ENCODE results near the gene SOWAHA. TPM values are rescaled to one million over a fixed set of nuclear protein-coding genes. Genes with fewer than 3 reads are reported as not detected.

SOWAHA gene
- total and polyA plus RNA-seq, 2 of the 4 experiments (the other 2 are of a cell fraction), result 0.03 TPM; not detected in 1

DNA sequence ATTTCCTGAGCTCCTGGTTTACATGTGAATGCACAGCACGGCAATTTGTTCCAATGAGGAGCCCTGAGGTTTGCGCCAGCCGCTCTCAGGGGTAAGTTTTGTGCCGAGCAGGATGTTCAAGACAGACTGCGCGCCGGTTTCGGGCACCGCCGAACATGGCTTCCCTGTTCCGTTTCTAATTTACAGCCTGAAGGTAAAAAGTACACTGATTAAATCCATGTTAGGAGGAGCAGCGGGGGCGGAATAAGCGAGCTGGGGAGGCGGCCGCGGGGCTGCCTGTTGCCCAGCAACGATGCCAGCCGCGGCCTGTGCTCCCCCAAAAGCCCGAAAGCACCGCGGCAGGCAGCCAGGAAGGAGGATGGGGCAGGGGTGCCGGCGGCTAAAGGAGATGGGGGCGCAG is 6.4 kb downstream of the SOWAHA start:
- H3K79me1 ChIP-seq (ENCODE audit: low read depth in 1 of 2, low read length in 2 of 2), result no peaks in the 10 kb centered on the region
- H2BK15ac ChIP-seq (ENCODE audit: low read depth, low read length), result no peak overlapping the region
- intact Hi-C loops (cut with micrococcal nuclease), result no loop called here
- no TSS peak for BruUV-seq (replicated peaks)
- ChIA-PET POLR2A (ENCODE audit: unreplicated experiment) (no interaction called here), CTCF (interaction anchor here (0.6 to 2.7 kb wide), 10 partner anchors 9 to 313 kb away, joined by 3 to 22 read pairs (median 4); partner anchors contain the start of gene KIF3A)
- H4K8ac ChIP-seq (ENCODE audit: low read depth in 2 of 2, low read length in 2 of 2), result no peak overlapping the region; a peak in 1 of 4 replicates
- H3K4me1 ChIP-seq (ENCODE audit: control insufficient read depth, insufficient read depth, low read length), result peaks cover 13% of the 10 kb centered on the region
- TF ChIP-seq BHLHE40 (IDR thresholded peaks at IDR 0.05; ENCODE audit: low read depth, low read length) (no peak), SMC3 (IDR thresholded peaks at IDR 0.05; ENCODE audit: low read depth, low read length) (no peak), ELK1 (IDR thresholded peaks at IDR 0.05; ENCODE audit: borderline replicate concordance, low read depth, low read length) (no peak), FOS (IDR thresholded peaks at IDR 0.05; ENCODE audit: low read depth, low read length) (no peak), MAZ (IDR thresholded peaks at IDR 0.05; ENCODE audit: borderline replicate concordance, low read depth, low read length) (no peak), RAD21 (IDR thresholded peaks at IDR 0.05; ENCODE audit: low read length) (no peak), POLR2A (IDR thresholded peaks at IDR 0.05; ENCODE audit: low read depth, low read length) (no peak), CHD1 (IDR thresholded peaks at IDR 0.05; ENCODE audit: low read depth, low read length) (no peak), NFE2L2 (IDR thresholded peaks at IDR 0.05; ENCODE audit: low read depth, low read length) (no peak), RCOR1 (IDR thresholded peaks at IDR 0.05; ENCODE audit: insufficient replicate concordance, low read length) (no peak), MAFK (IDR thresholded peaks at IDR 0.05; ENCODE audit: low read depth, low read length) (no peak), CEBPB (IDR thresholded peaks at IDR 0.05; ENCODE audit: low read depth, low read length) (no peak), MXI1 (IDR thresholded peaks at IDR 0.05; ENCODE audit: borderline replicate concordance, low read depth, low read length) (no peak), RFX5 (IDR thresholded peaks at IDR 0.05; ENCODE audit: low read depth, low read length) (no peak)
- TF ChIP-seq, protein P1, sequence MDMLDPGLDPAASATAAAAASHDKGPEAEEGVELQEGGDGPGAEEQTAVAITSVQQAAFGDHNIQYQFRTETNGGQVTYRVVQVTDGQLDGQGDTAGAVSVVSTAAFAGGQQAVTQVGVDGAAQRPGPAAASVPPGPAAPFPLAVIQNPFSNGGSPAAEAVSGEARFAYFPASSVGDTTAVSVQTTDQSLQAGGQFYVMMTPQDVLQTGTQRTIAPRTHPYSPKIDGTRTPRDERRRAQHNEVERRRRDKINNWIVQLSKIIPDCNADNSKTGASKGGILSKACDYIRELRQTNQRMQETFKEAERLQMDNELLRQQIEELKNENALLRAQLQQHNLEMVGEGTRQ (IDR thresholded peaks at IDR 0.05; ENCODE audit: low read depth, low read length), result no peak
- TF ChIP-seq, protein P2, sequence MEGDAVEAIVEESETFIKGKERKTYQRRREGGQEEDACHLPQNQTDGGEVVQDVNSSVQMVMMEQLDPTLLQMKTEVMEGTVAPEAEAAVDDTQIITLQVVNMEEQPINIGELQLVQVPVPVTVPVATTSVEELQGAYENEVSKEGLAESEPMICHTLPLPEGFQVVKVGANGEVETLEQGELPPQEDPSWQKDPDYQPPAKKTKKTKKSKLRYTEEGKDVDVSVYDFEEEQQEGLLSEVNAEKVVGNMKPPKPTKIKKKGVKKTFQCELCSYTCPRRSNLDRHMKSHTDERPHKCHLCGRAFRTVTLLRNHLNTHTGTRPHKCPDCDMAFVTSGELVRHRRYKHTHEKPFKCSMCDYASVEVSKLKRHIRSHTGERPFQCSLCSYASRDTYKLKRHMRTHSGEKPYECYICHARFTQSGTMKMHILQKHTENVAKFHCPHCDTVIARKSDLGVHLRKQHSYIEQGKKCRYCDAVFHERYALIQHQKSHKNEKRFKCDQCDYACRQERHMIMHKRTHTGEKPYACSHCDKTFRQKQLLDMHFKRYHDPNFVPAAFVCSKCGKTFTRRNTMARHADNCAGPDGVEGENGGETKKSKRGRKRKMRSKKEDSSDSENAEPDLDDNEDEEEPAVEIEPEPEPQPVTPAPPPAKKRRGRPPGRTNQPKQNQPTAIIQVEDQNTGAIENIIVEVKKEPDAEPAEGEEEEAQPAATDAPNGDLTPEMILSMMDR (conservative IDR thresholded peaks at IDR 0.05; ENCODE audit: low read depth, low read length), result no peak
- no peak overlapping the region for H3K4ac ChIP-seq (ENCODE audit: low read depth, low read length)
- no peak for DNase-seq
- WGBS, 2 experiments (ENCODE audit: extremely low coverage in 2 of 2, insufficient read length in 1 of 2), result 46% methylated on average over 15 of the region's 26 CpGs; no CpG with 5 or more reads in 1 of the 2 experiments
- no peaks in the 10 kb centered on the region for H3K27me3 ChIP-seq (ENCODE audit: control insufficient read depth, insufficient read depth, low read length)
- H2AFZ ChIP-seq (replicated peaks; ENCODE audit: low read length, poor library complexity), result peak overlapping the region; percentile 82
- H3K4me2 ChIP-seq (ENCODE audit: low read depth, low read length), result no peak overlapping the region
- H3K14ac ChIP-seq (replicated peaks; ENCODE audit: low read depth, low read length), result no peak overlapping the region
- H3K9me3 ChIP-seq (ENCODE audit: control insufficient read depth, insufficient read depth, low read length), result no peaks in the 10 kb centered on the region
- no peak overlapping the region for H4K5ac ChIP-seq (ENCODE audit: low read depth, low read length)
- no peak overlapping the region for H3K18ac ChIP-seq (ENCODE audit: low read depth, low read length)
- no peak overlapping the region for H2BK20ac ChIP-seq (ENCODE audit: low read depth, low read length)
- no peak overlapping the region for H2AK5ac ChIP-seq (ENCODE audit: low read depth, low read length)
- no peaks in the 10 kb centered on the region for H4K20me1 ChIP-seq (ENCODE audit: insufficient read depth, low read length)
- no peak overlapping the region for H2BK5ac ChIP-seq (ENCODE audit: low read depth, low read length, poor library complexity, severe bottlenecking)
- H3K9ac ChIP-seq (ENCODE audit: low read depth, low read length), result no peak overlapping the region
- no peak overlapping the region for H2BK120ac ChIP-seq (ENCODE audit: low read depth, low read length)
- H3K23ac ChIP-seq (ENCODE audit: low read depth, low read length), result no peak overlapping the region
- H3K9me1 ChIP-seq (ENCODE audit: insufficient read depth, low read length), result no peaks in the 10 kb centered on the region
- ATAC-seq (ENCODE audit: low read depth), result no peak
- peaks cover 2% of the 10 kb centered on the region; the same call in 1 of the 2 replicates for H3K36me3 ChIP-seq (ENCODE audit: control insufficient read depth, insufficient read depth, low read length)
- in situ Hi-C loops (cut with MboI; ENCODE audit: low sequenced_read_pairs), result no loop called here
- no peak overlapping the region for H3K56ac ChIP-seq (ENCODE audit: extremely low read depth, insufficient read depth, low read length)
- H4K91ac ChIP-seq (ENCODE audit: insufficient read depth, low read depth, low read length), result no peak overlapping the region
- no peak overlapping the region for H2AK9ac ChIP-seq (replicated peaks; ENCODE audit: low read depth, low read length, poor library complexity)
- H3K4me3 ChIP-seq (ENCODE audit: insufficient read depth, low read depth, low read length), result no peak overlapping the region
- dilution Hi-C loops (cut with HindIII; ENCODE audit: low sequenced_read_pairs, unreplicated experiment), result no loop called here
- no peak overlapping the region for H3K27ac ChIP-seq (ENCODE audit: insufficient read depth, low read length)
